ENCODE data around the gene ZNF684. TPM values are rescaled to one million over a fixed set of nuclear protein-coding genes. Genes with fewer than 3 reads are reported as not detected.

Gene ZNF684
- 7.4 TPM for total RNA-seq

DNA sequence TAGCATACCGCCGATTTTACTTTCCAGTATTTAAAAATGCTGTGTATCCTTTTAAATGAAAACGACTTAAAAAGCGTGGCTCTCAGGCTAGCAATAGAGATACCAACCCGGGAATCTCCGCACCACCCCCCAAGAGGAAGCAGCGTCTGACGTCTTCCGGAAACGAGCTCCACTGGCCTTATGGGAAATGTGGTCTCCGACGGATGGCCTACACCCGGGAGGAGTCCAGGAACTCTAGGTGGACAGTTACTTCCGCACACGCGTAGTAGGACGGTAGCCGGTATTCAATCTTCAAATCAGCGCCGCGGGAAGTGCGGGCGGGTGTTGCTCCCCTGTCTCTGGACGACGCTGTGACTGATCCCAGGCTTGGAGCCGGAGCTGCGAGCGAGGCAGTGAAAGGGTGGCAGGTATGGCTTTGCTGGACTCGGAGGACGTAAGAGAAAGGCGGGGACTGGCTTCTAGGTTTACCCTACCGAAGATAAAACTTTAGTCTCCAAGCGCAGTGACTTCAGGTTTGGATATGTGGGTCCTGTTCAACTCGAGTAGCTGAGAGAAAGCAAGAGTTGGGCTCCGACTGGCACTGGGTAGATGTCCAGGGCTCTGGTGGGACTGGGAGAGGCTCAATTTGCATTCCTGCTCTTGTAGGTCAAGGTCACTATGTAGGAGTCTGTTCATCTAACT, at the start of gene ZNF684:
Gene ZNF684, plus strand, starts transcription at position 257 of the 681 bp plus-strand sequence. CDS start 1,530 bp downstream, outside the sequence.

DNA sequence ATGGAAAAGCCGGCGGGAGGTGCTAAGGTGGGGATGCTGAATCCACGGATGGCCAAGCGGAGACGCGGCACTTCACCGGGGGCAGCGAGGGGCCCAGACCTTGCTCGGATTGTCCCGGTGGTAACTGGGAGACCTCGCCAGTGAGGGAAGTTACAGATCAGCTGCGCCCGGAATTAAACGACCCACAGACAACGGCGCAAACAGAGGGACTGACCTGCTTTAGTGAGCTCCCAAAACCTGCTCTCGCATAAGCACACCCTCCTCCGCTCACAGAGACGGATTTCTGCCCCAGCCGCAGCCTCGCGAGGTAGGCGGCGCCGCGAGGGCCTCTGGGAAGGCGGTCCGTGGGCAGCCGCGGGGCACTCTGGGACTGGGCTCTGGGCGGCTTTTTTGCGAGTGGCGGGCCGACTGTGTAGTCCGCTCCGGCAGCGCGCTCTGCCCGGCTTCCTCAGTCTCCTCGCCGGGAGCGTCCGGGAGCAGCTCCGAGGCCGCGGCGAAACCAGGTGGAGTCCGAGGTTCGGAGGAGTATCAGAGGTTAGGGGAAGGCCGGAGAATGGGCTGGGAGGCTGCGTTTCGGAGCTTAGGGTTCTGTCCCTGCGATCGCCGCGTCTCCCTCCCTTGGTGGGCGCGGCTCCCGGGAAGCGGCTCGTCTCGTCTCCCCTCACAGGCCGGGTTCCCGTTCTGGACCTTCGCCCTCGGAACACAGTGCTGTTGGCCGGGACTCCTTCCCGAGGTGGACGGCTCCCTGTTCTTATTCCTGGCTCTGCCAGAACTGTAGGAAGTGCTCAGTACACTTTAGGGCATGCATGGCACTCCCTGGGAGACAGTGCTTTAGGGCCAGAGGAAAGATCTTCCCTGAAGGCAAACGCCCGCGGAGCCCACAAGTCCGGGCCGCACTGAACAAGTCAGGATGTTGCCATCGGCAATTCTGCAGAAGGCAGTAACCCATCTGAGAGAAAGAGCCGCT, 22.8 kb upstream of the ZNF684 start, which contains the start of gene EXO5:
Gene EXO5, plus strand, starts transcription at position 393 of the 967 bp plus-strand sequence. CDS start 5,778 bp downstream, outside the sequence.

Small RNA genes lying within 50 kb of the gene (small RNA-seq; reads per million reads assigned to genes)
- gene AL356379.1 = not detected

Other genes with a start within 250 kb of the ZNF684 start
- gene COL9A2, start 214.4 kb upstream of the ZNF684 start, total RNA-seq = 7.2 TPM
- 46.8 TPM for gene SMAP2, start 157.9 kb upstream of the ZNF684 start, total RNA-seq
- gene ZFP69B, start 81.2 kb upstream of the ZNF684 start, total RNA-seq = 10.6 TPM
- gene ZFP69, start 54.3 kb upstream of the ZNF684 start, total RNA-seq = 12.0 TPM
- gene EXO5, start 22.9 kb upstream of the ZNF684 start, total RNA-seq = 29.5 TPM
- gene RIMS3, start 134.0 kb downstream of the ZNF684 start, total RNA-seq = 49.6 TPM
- gene NFYC, start 160.1 kb downstream of the ZNF684 start, total RNA-seq = 30.7 TPM

Data from diencephalon (tissue), 1 donor.